Type B pancreatic cell (in vitro differentiated cells): ENCODE results near the gene BNC2. TPM values are rescaled to one million over a fixed set of nuclear protein-coding genes. Genes with fewer than 3 reads are reported as not detected.

ENCODE experiments used
- DNase-seq: peaks from one replicate; pipeline ENCODE4 v3.0.0; 2021; ENCODE audit warnings: mixed read lengths; ENCODE audit not compliant: unreplicated experiment; ENCODE audit errors: extremely low spot score
- H3K27ac Mint-ChIP-seq: 2 replicates; pipeline ENCODE4 v1.8.0; 2021; ENCODE audit warnings: mild to moderate bottlenecking, mixed read lengths
- H3K27me3 Mint-ChIP-seq: 2 replicates; pipeline ENCODE4 v1.8.0; 2021; ENCODE audit warnings: mixed read lengths
- H3K36me3 Mint-ChIP-seq: 2 replicates; pipeline ENCODE4 v1.8.0; 2021; ENCODE audit warnings: mixed read lengths
- H3K4me1 Mint-ChIP-seq: one replicate; pipeline ENCODE4 v1.8.0; 2021; ENCODE audit warnings: mixed read lengths; ENCODE audit not compliant: unreplicated experiment
- H3K4me3 Mint-ChIP-seq: 2 replicates; pipeline ENCODE4 v1.8.0; 2021; ENCODE audit warnings: mild to moderate bottlenecking, mixed read lengths
- H3K9me3 Mint-ChIP-seq: 2 replicates; pipeline ENCODE4 v1.8.0; 2021; ENCODE audit warnings: mixed read lengths
- CTCF ChIP-seq: fragments of 200-600 bp; sonication (generic); conservative IDR thresholded peaks from 2 replicates; pipeline ENCODE4 v1.5.0; 2021; ENCODE audit warnings: antibody characterized with exemption, mild to moderate bottlenecking
- total RNA-seq: library from RNA; stranded (reverse); gene quantifications from 2 replicates; pipeline ENCODE4 v1.2.1, GENCODE V29; 2021; ENCODE audit warnings: low replicate concordance

BNC2 gene
- total RNA-seq, 1 donor from 2014 or later: 80.9 TPM

GRCh38 chr9:16559418-16560188, 310.9 kb downstream of the BNC2 start:
- DNase-seq: no peak
- Mint-ChIP-seq H3K27me3 (no peaks in the 10 kb centered on the region), H3K27ac (no peak overlapping the region), H3K4me3 (no peak overlapping the region), H3K9me3 (no peaks in the 10 kb centered on the region), H3K4me1 (peaks cover 10% of the 10 kb centered on the region), H3K36me3 (peaks cover 3% of the 10 kb centered on the region)
- TF ChIP-seq CTCF: no peak

- Mint-ChIP-seq H3K36me3 (peaks cover 15% of the 10 kb centered on the region), H3K27me3 (no peaks in the 10 kb centered on the region), H3K4me3 (no peak overlapping the region), H3K9me3 (no peaks in the 10 kb centered on the region), H3K4me1 (peaks cover 25% of the 10 kb centered on the region), H3K27ac (no peak overlapping the region)
- DNase-seq: no peak
- no peak for TF ChIP-seq CTCF
Observed at GRCh38 chr9:16555802-16556201, 314.7 kb downstream of the BNC2 start.

GRCh38 chr9:16553869-16554540, 316.5 kb downstream of the BNC2 start:
- H3K27ac Mint-ChIP-seq: peak overlapping the region; percentile 22
- H3K9me3 Mint-ChIP-seq: no peaks in the 10 kb centered on the region
- no peak for TF ChIP-seq CTCF
- peaks cover 16% of the 10 kb centered on the region for H3K36me3 Mint-ChIP-seq
- no peaks in the 10 kb centered on the region for H3K27me3 Mint-ChIP-seq
- peaks cover 23% of the 10 kb centered on the region for H3K4me1 Mint-ChIP-seq
- no peak overlapping the region for H3K4me3 Mint-ChIP-seq
- no peak for DNase-seq

GRCh38 chr9:16552252-16552651, 318.2 kb downstream of the BNC2 start:
- no peak overlapping the region for H3K27ac Mint-ChIP-seq
- peaks cover 29% of the 10 kb centered on the region for H3K4me1 Mint-ChIP-seq
- no peak for DNase-seq
- no peak overlapping the region for H3K4me3 Mint-ChIP-seq
- H3K36me3 Mint-ChIP-seq: peaks cover 24% of the 10 kb centered on the region
- H3K9me3 Mint-ChIP-seq: no peaks in the 10 kb centered on the region
- no peak for TF ChIP-seq CTCF
- no peaks in the 10 kb centered on the region for H3K27me3 Mint-ChIP-seq

DNA sequence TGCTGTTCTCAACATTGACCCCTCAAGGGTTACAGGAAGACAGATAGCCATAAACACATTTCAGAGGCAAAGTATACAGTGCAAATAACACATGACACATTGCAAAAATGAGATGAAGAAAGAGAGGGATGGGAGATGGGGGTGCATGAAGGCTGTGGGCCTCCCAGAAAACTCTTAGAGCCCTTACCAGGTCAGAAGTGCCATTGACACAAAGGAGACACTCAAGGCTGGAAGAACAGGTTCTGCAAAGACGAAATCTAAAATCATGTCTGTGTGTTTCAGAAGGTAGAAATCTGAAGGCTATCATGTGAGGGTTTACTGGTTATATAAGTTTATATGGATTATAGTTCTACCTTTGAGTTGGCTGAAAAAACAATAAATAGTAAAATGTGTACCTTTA, 318.8 kb downstream of the BNC2 start:
- TF ChIP-seq CTCF: no peak
- H3K4me3 Mint-ChIP-seq: no peak overlapping the region
- no peak overlapping the region for H3K27ac Mint-ChIP-seq
- H3K27me3 Mint-ChIP-seq: no peaks in the 10 kb centered on the region
- DNase-seq: no peak
- H3K9me3 Mint-ChIP-seq: no peaks in the 10 kb centered on the region
- H3K36me3 Mint-ChIP-seq: peaks cover 25% of the 10 kb centered on the region
- H3K4me1 Mint-ChIP-seq: peaks cover 29% of the 10 kb centered on the region
